ENCODE results near the gene C1orf87.

Gene C1orf87

DNA sequence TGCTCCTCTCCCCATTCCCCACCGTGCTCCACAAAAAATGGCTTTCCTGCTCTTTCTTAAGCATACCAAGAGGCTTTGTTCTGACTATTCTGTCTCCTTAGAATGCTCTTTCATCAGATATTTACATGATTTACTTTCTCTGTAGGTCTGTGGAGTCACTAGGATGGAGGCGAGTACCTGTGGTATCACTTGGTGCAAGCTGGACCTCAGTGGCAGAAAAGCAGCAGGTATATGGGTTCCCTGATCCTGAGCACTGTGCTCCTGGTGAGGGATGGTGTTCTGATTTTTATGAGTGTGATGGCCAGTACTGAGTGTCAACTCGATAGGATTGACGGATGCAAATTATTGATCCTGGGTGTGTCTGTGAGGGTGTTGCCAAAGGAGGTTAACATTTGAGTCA lies 10.0 kb downstream of the C1orf87 start:
- no peak for DNase-seq (ENCODE audit: low read depth in 2 of 3, low spot score in 1 of 3)

DNA sequence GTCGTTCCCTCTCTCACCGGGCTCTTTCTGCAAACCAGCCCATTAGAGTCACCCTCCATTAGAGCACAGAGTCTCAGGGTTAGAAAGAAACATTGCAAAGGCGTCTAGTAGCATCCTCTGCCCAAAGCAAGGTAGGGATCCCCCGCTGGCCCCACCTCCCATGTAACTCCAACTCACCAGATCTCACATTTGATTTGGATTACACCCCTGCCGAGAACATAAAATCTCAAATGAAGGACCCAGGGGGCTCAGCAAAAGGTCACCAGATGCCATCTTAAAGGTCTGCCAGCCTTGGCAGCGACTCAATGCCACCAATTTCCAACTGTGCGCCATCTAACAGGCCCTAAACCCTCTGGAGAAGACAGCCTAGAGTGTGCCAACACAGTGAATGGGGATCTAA lies 14.1 kb downstream of the C1orf87 start:
- no peak for DNase-seq (ENCODE audit: low read depth in 2 of 3, low spot score in 1 of 3)

DNA sequence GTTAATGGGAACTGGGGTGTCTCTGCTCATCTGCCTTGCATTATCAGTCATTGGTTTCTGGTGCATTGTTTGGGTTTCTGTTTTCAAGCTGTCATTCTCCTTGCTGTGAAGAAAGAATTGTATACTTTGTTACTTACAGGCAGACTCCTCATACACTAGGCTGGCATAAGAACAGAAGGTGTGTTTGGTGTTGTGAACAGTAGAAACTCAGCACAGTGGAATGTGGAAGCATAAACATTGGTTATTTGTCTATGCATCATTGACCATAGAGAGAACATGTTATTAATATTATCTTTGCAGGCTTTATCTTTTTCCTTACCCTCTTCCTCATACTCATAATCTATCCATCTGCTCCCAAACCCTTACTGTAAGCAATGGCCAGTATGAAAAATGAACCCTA lies 18.2 kb downstream of the C1orf87 start:
- DNase-seq (ENCODE audit: low read depth in 2 of 3, low spot score in 1 of 3), result no peak

DNA sequence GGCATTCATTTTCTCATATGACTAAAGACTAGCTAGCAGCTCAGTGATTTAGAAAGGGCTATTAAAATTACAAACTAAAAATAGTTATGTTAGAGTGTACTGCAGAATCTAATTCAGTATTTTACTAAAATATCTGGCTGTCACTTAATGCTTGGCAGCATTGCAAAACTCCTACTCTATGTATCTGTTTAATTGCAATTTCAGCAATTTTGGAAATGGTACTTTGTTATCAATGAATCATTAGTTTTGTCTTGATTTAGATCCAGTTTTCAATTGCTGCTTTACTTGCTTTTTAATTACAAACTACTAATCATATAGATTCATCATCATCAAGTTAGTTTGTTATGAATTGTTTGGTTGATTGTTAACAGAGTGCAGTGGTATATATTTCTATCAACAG lies 19.2 kb downstream of the C1orf87 start:
- DNase-seq (ENCODE audit: low read depth in 2 of 3, low spot score in 1 of 3), result no peak

DNA sequence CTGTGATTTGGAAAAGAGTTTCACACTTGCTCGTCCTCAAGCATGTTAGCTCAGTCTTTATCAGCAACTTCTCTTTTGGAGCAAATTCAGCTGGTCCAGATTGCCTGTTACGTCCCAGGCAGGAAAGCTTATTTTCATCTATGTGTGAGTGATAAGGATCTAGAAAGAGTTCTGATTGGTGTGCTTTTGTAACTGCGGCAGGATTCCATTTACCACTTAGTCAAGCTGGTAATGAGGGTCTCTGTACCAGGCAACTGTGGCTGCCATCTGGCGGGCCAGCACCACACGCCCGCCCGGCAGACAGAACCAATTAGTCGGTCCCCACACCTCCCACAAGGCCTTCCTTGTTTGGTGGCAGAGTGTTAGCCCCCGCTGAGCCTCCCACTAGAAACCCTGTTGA lies 21.0 kb downstream of the C1orf87 start:
- no peak for DNase-seq (ENCODE audit: low read depth in 2 of 3, low spot score in 1 of 3)

DNA sequence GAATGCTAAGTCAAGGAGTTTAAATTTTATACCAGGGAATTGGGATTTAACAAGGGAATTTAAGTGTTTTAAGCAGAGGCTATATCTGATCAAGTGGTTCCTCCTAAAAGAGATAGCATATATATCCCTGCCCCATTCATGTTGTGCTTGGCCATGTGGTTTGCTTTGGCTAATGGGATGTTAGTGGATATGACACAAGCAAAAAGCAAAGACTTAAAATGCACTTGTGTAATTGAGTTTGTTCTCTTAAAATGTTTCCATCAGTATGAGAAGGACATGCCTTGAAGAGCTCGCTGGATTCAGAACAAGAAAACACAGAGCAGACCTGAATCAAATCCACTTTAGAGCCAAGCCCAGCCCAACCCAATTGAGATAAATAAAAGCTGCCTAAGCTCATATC lies 22.4 kb downstream of the C1orf87 start:
- DNase-seq (ENCODE audit: low read depth in 2 of 3, low spot score in 1 of 3), result no peak

DNA sequence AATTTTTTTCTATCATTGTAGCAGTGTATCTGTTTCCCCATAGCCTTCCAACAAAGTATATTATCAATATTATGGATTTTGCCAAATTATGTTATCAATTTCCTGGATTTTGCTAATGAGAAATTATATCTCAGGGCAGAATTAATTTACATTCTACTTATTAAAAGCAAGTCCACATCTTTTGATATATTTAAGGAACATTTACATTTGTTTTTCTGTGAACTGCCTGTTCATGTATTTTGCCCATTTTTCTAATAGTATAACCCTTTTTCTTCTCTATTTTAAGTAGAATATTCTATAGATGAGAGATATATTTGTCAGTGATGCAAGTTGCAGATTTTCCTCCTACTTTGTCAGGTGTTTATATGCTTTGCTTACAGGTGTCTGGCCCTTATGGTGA lies 24.4 kb downstream of the C1orf87 start:
- no peak for DNase-seq (ENCODE audit: low read depth in 2 of 3, low spot score in 1 of 3)

DNA sequence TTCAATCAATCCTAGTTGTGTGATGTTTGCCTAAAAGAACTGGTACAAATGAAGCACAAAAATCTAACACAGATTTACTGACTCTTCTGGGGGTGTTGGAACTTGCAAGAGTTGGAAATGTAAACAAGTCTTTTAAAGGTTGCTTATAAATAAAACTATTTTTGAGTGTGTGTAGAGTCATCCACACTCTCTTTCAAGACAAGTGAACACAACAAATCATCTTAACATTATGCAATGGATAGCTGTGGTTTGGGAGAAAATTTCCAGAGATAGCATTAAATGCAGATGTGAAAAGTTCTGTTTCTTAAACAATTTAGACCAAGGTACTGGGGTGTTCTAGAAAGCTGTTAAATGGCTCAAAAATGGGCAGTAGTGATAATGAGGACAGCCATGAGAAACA lies 28.7 kb downstream of the C1orf87 start:
- DNase-seq (ENCODE audit: low read depth in 2 of 3, low spot score in 1 of 3), result no peak

DNA sequence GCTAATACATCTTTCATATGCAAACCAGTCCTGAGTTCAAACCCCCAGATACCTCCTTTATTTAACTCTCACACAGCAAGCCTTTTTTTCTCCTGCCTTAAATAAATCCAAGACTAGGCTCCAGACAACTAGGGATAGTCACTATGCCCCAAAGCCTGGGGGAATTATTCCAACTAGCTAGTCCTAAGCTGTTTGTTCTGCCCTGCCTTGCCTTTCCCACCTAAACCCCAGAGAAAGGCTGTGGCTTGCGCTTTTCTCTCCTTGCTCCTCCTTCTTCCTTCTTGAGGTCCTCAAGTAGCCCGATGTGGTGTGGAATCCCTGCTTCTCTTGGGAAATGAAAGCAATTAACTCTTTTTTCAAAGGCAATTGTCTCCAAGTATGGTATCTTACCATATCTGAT lies 31.8 kb downstream of the C1orf87 start:
- no peak for DNase-seq (ENCODE audit: low read depth in 2 of 3, low spot score in 1 of 3)

DNA sequence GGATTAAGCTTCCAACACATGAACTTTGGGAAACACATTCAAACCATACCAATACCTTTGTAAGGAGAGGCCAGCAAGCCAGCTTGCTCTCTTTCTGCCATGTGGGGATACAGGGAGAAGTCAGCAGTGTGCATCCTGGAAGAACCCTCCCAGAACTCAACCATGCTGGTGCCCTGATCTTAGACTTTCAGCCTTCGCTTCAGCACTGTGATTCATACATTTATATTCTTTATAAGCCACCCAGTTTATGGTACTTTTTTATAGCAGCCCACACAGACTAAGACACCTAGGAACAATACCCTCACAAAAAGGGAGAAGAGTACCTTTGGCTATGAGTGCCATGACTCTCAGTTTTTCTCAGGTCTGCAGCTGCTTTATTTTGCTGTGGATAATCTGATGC lies 35.9 kb downstream of the C1orf87 start:
- no peak for DNase-seq (ENCODE audit: low read depth in 2 of 3, low spot score in 1 of 3)

DNA sequence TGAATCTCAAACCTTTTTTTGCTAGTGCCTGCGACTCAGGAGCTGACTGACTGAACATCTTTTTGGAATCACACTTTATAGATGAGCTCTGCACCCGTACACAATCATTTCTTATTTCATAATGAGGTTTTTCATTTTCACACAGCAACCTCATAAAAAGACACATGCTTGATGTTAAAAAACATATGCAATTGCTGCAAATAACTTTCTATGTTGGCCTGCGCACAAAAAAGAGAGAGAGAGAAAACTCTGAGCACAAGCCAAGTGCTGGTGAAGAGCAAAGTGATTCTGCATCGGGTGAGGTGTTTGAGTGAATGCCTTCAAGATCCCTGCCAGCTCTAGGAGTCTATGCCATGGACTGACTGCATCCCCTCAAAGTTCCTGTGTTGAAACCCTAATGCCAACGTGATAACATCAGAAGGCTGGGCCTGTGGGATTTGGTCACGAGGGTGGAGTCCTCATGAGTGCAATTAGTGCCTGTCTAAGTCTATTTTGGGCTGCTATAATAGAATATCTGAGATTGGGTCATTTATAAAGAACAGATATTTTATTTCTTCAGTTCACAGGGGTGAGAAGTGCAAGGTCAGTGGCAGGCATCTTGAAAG lies 36.6 kb downstream of the C1orf87 start:
- DNase-seq (ENCODE audit: low read depth in 2 of 3, low spot score in 1 of 3), result no peak

DNA sequence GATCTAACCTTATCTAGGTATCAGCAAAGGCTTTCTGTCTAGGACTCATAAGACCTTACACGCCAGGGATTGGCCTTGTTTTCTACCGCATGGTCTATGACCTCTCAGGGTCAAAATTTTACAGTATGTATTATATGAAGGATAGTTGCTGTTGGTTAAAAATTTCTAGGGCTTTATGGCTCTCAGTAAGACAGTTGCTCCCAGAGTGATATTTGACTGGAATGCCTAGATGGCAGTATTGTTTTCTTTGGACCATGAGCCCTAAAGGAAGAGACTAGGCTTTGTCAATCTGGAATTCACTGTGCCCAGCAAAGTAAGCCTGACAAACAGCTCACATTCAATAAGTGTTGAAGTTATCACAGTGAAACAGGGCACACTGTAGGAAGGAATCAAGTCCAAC lies 37.6 kb downstream of the C1orf87 start:
- DNase-seq (ENCODE audit: low read depth in 2 of 3, low spot score in 1 of 3), result no peak

DNA sequence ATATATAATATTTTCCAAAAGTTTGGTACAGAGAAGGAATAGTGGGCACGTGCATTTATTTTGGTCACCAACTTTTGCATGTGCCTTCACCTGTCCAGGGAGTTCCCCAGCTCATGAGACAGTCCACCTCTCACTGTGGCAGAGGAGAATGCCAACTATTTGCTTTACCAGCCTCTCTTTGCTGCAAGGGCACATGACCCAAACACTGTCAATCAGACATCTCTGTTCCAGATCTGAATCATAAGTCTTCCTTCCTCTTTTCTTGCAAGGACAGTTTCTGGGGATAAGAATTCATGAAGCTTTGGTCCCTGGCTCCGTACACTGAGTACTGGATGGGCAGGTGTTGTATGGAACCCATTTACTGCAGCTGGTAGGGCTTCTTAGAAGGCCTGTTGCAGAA lies 38.6 kb downstream of the C1orf87 start:
- no peak for DNase-seq (ENCODE audit: low read depth in 2 of 3, low spot score in 1 of 3)

DNA sequence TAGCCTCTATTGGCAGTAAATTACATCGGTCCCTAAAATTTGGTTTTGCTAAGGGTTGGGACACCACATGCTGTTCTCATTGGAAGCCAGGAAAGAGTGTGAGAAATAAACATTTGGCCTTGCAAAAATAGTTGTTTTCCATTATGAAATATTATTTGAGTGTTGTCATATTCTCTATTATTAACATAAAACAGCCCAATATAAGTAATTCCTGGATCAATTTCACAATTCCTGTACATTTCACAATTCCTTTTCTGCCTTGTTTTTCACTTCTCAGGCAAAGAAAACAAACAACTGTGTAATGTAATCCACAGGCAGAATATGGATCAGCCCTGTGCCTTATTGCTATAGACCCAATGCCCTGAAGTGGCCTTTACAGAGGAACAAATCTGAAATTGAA lies 40.5 kb downstream of the C1orf87 start:
- no peak for DNase-seq (ENCODE audit: low read depth in 2 of 3, low spot score in 1 of 3)

DNA sequence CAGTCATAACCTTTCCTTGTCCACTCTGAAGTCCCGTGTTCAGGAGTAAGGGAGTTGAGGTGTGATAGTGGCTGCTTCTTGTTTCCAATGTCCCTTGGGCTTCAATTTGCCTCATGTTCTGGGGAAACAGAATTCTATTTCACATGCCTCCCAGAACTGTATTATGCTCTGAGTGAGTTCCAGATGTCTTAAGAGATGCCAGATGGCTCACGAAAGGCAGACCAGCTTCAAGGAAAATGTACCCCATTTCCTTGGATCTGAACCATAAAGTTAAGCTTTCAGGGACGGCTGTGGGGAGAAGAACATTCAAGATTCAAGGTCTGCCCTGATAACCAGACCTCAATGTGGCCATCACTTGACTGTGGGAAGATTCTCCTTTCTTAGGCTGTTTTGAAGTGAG lies 42.4 kb downstream of the C1orf87 start:
- DNase-seq (ENCODE audit: low read depth in 2 of 3, low spot score in 1 of 3), result no peak

DNA sequence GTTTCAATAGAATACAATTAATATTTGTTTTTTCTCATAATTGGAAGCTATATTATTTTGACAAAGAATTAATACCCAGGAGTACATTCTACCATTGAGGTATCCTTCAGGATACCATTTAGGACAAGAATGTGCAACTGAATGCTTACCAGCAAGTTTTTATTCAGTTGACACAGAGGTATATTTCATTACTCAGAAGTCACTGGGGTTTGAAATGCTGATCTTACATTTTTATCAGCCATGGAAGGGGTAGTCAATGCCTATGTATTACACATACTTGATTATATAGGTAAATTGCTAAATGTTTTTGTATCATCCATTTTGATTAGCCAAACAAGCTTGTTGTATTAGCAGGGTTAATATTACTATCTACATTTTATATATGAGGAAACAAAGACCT lies 48.0 kb downstream of the C1orf87 start:
- DNase-seq (ENCODE audit: low read depth in 2 of 3, low spot score in 1 of 3), result no peak

DNA sequence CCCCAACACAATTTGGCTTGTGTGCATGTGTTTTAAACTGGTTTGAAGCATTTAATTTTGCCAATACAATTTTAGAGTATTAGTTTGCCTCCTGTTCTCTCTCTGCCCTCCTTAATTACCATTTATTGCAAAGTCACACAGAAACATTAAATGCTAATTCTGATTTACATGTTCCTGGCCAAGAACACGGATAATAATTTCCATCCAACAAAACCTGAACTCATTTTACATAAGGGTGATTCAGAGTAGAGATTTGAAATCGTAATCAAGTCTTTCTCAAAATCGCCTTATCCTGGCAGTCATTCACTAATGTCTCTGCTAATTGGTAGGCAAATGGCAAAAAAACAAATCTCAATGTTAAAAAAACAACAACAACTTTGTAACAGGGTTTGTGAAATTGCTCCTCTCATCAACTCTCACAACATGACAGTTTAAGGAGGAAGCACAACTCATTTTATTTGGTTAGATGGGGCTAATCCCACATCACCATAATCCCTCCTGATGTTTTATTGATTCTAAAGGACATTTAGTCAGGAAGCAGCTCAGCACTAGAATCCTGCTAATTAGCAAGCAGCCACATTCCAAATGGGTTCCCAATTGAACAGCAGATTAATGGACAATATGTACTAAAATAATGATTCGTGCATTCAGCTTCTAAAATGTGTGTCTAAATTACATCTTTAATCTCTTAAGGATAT lies 55.9 kb downstream of the C1orf87 start:
- DNase-seq (ENCODE audit: low read depth in 2 of 3, low spot score in 1 of 3), result no peak

DNA sequence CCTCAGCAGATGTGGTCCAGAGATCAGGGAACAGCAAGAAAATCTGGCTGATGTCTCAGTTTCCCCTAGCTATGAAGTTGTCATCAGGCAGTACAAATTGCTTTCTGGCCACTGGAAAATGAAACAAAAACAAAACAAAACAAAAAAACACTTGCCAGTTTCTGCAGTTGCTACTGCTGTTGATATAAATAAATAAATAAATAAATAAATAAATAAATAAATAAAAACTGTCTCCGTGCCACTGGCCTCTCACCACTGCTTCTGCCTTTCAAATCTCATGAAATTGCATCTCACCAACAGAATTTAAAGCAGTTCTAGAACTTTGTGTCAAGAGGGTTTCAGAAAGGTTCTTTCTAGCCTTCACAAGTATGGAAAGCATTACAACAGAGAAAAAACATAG lies 62.9 kb downstream of the C1orf87 start:
- DNase-seq (ENCODE audit: low read depth in 2 of 3, low spot score in 1 of 3), result no peak

DNA sequence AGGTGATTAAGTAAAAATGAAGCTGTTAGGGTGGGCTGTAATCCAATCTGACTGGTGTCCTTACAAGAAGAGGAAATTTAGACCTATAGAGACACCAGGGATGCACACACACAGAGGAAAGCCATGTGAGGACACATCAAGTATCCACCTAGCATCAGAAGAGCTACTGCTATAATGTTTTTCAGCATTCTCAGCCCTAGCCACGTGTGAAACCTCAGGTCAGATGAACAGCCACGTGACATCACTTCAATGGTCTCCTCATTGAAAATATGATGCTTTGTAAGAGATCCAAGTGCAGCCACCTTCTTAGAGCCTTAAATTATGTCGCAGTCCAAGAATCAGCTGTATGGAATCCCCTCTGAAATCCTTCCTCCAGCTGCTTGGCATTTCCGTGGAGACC lies 65.1 kb downstream of the C1orf87 start:
- no peak for DNase-seq (ENCODE audit: low read depth in 2 of 3, low spot score in 1 of 3)

DNA sequence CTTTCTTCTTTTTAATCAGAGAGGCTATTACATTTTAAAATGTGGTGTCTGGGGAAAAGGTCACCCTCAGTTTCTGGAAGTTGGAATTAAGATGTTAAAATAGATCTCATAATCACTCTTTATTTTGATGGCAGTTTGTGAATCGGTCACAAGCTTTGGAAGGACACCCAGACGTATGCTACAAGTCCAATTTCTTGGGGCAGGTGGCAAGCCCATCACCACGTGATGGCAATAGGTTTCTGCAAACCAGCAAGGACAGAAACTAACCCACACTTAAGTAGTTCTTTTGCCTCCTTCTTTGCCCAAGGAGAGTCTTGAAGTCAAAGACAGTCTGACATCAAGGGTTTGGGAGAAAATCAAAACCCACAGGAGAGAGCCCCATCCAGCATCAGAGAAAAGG lies 72.9 kb downstream of the C1orf87 start:
- no peak for DNase-seq (ENCODE audit: low read depth in 2 of 3, low spot score in 1 of 3)

DNA sequence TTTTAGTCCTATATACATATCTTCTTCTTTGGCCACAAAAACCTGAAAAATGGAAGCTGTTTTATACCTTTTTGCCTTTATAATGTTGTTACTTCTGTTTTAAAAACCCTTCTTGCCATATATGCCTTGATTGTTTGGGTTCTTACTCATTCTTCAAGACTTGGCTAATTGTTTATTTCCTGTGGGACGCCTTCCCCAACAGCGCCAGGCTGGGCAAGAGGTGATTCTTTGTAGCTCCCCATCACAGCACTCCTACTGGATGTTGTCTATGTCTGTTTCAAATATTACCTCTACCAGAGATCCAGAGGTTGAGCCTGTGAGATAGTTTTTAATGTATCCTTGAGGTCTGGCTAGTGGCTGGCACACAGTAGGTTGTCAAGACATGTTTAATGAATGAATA lies 73.8 kb downstream of the C1orf87 start:
- DNase-seq (ENCODE audit: low read depth in 2 of 3, low spot score in 1 of 3), result no peak

DNA sequence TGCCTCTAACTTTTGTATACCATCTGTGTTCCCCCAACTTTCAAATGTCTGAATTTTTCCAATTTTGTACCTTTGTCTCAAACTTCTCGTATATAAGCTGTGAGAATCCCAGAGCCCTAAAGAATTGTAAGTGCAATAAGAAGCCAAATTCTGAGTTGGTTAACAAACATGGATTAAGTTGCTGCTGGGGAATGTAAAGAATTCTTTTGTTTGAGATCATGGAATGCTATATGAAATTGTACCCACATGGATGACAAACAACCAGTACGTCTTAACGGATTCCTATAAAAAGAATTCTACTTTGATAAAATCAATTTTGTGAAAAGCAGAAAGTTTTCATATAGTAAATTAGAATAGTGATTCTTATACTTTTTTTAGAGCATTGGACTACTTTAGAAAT lies 74.6 kb downstream of the C1orf87 start:
- no peak for DNase-seq (ENCODE audit: low read depth in 2 of 3, low spot score in 1 of 3)

DNA sequence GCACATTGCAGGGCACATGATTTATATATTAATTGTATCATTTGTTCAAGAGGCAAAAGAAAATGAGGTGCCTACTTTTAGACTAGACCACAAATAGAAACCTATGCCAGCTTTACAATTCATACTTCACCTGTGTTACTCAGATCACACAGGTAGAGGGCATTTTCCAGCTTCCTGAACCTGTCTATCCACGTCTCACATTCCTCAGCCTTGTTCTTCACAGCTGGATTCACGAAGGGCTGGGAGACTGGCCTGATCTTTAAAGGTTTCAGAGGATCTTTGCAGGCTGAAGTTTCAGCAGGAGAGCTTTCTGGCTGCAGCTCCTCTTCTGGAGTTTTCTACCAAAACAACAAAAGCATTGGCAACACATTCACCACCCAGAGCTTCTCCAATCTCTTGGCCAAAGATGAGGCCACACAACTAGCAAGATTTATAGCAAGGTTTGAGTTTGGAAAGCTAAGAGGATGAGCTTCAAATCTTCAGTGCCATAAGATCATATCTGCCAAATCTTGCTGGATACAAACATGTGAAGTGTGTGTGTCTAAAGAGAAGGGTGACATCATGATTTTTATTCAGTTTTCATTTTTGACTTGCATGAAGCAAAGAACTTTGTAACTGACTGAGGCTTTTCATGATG lies 76.0 kb downstream of the C1orf87 start:
- DNase-seq (ENCODE audit: low read depth in 2 of 3, low spot score in 1 of 3), result no peak

Data from stimulated activated CD4-positive, alpha-beta T cell treated with anti-CD3 and anti-CD28 coated beads, Interleukin-12 subunit alpha, Interleukin-12 subunit beta, amount 100 ng/mL, for 48 hours (primary cell).